Measurements from ENCODE around the gene TMOD1.
"Not testable (repeated sequence)": the region's sequence is repeated elsewhere in the genome, so short reads cannot be mapped to it uniquely, and the experiment has no call there.

The TMOD1 gene

DNA sequence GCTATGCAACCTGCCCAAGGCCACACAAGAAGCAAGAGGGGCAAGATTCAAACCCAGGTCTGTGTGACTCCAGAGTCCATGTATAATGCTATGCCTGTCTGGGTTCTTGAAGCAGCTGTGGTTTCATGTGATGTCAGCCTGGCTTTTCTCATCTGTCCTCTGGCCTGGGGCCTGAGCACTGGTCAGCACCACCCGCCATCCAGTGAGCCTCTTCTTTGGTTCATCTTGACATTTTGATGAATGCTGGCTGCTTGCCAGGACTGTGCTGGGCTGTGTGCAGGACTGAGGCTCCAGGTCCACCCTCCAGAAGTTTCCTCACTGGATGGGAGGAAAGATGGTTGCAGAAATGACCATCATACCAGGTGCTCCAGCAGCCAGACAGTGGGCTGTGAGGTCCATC is 70.2 kb downstream of the TMOD1 start:
- no peak for DNase-seq

DNA sequence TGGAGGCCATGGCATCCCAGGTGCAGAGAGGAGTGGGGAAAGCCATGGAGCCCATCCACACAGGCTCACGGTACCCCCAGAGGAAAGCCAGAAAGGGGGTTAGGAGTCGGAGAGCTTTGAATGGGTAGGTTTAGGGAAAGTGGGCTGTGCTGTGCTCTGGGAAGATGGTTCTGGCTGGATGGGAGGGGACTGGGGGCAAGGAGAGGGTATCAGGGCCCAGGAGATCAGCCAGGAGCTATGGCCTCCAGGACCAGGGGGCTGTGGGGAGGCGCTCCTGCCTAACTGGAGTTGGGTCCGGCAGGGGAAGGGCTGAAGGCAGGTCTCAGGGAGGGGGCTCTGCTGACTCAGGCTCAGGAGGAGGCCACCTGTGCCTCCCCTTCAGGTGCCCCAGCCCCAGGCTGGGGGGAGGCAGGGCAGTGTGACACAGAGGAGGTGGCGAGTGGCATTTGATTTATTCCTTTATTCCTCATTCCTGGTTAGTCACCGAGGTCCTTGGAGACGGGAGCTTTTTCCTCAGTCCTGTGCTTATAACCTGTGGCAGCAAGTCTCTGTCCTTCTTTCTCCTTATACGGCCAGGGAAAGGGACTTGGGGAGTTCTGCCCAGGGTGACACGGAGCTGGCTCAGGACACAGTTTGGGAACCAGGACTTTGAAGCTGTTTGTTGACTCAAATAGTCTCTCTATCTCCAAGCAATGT is 70.9 kb downstream of the TMOD1 start:
- DNase-seq, result no peak

GRCh38 chr9:97572892-97573365 is 71.5 kb downstream of the TMOD1 start:
- DNase-seq, result no peak

- DNase-seq, result no peak
Measured at GRCh38 chr9:97573482-97574073, 72.1 kb downstream of the TMOD1 start.

DNA sequence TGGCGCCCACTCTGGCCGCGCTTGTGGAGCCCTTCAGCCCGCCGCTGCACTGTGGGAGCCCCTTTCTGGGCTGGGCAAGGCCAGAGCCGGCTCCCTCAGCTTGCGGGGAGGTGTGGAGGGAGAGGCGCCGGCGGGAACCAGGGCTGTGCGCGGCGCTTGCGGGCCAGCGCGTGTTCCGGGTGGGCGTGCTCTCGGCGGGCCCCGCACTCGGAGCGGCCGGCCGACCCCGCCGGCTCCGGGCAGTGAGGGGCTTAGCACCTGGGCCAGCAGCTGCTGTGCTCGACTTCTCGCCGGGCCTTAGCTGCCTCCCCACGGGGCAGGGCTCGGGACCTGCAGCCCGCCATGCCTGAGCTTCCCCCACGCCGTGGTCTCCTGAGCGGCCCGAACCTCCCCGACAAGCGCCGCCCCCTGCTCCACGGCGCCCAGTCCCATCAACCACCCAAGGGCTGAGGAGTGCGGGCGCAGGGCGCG is 72.7 kb downstream of the TMOD1 start:
- not testable (repeated sequence) for DNase-seq

- not testable (repeated sequence) for DNase-seq
Measured at GRCh38 chr9:97574921-97575672, 73.6 kb downstream of the TMOD1 start.

DNA sequence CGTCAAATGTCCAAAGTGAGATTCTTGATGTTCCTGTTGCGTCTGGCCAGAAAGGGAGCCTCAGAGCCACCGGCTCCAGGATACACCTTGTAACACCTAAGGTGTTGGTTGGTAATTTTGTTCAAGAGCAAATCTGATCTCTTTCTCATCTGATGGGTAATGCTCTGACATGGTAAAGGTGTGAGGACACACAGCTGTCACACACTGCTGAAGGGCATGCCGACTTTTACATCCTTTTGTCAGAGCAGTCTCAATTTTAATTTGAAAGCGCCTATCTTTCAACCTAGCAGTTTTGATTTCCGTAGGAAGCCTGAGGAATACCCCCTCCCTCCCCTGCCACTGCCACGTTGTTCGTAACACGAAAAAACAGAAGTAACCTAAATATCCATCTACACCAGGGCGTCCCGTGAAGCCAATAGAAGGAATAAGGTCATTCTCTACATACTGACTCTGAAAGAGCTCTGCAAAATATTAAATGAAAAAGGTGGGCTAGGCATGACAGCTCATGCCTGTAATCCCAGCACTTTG is 74.3 kb downstream of the TMOD1 start:
- DNase-seq, result no peak

- no peak for DNase-seq
Measured at GRCh38 chr9:97577051-97577450, 75.6 kb downstream of the TMOD1 start.

DNA sequence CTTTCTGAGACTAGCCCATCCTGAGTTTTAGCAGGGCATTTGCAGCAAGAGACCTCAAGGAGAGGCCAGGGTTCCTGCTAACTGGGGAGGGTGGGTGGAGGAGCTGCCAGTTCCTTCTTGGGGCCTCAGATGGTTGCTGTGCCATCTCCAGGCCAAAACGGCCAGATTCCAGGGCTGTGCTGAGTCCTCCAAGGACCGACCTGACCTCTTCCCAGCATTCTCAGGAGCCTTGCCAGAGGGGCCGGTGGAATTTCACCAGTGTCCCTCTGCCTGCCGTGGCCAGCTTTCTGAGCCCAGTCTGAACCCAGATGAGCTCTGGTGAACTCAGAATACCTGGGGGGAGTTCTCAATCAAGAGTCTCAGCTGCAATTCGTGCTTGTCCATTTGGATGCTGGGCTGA is 77.4 kb downstream of the TMOD1 start:
- no peak for DNase-seq

DNA sequence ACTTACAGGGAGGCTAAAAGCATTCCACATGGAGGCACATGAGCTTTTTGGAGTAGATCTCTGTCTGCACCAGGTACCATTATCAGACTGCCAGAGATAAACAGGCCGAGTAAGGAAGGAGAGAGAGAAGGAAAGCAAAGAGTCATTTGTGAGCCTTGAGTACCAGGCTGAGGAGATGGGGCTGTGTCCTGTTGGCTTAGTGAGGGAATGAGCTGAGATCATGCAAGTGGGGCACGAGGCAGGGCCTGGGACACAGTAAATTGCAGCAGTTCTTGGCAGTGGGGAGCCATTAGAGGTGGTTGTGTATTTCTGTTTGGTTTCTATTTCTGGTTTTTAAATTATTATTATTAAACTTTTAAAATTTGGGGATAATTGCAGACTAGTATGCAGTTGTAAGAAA is 78.4 kb downstream of the TMOD1 start:
- no peak for DNase-seq

DNA sequence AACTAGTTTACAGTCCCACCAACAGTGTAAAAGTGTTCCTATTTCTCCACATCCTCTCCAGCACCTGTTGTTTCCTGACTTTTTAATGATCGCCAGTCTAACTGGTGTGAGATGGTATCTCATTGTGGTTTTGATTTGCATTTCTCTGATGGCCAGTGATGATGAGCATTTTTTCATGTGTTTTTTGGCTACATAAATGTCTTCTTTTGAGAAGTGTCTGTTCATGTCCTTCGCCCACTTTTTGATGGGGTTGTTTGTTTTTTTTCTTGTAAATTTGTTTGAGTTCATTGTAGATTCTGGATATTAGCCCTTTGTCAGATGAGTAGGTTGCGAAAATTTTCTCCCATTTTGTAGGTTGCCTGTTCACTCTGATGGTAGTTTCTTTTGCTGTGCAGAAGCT is 80.1 kb downstream of the TMOD1 start:
- not testable (repeated sequence) for DNase-seq

GRCh38 chr9:97584778-97585177 is 83.3 kb downstream of the TMOD1 start:
- DNase-seq, result not testable (repeated sequence)

- not testable (repeated sequence) for DNase-seq
Measured at GRCh38 chr9:97586909-97587308, 85.4 kb downstream of the TMOD1 start.

DNA sequence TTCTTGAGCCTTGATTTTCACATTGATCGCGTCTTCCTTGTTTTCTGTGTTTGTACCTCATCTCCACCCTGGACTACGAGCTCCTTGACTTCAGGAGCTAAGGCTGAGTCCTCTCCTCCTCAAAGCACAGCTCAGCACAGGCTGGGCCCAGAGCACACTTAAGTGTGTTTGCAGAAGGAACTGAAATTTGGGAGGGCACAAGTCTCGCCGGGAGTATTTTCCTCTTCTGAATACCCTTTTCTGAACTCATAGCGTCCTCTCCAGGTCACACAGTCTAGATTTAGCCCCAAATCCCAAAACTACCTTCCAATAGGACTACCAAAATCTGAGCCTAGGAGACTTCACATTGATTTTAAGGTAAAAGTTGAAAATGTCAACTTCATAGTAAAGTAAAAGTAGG is 90.1 kb downstream of the TMOD1 start:
- DNase-seq, result no peak

GRCh38 chr9:97592126-97592525 is 90.7 kb downstream of the TMOD1 start:
- no peak for DNase-seq

DNA sequence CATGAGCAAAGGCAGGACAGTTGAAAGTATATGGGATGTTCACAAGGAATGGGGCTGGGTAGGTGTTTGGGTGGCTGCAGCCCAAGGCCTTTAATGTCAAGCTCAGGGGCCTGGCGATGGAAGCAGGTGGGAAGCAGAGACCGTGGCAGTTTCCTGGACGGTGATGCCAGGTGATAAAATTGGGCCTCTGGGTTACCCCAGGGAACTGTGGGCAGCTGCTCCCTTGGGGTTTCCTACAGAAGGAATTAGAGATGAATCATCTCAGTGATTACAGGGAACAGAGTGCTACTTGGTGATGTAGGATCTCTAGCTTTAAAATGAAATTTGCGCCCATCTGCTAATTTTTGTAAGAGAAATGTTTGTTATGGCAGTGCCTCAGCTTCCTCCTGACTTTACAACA is 92.5 kb downstream of the TMOD1 start:
- no peak for DNase-seq

DNA sequence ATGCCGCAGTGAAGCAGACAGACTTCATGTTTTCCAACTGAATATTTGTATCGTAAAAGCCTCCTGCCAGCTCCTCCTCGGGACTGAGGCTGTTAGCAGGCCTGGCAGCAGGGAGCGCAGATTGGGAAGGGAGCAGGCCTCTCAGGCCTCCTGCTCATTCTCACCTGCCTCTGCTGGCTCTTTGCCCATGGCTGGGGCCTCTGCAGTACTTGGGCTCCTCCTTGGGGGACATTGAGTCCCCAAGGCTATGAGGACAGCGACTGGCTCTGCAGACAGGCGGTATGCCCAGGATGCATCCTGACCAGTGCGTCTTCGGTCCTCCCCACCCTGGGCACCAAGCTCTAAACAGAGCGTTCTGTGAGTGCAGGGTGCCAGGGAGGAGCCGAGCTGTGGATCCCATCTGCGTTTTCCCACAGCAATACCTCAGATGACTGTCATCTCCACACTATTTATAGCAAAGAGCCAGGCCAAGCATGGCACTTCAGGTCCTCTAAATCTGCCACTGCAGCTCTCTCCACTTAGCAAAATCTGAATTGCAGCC is 93.0 kb downstream of the TMOD1 start:
- DNase-seq, result no peak

- DNase-seq, result no peak
Measured at GRCh38 chr9:97596906-97597305, 95.4 kb downstream of the TMOD1 start.

DNA sequence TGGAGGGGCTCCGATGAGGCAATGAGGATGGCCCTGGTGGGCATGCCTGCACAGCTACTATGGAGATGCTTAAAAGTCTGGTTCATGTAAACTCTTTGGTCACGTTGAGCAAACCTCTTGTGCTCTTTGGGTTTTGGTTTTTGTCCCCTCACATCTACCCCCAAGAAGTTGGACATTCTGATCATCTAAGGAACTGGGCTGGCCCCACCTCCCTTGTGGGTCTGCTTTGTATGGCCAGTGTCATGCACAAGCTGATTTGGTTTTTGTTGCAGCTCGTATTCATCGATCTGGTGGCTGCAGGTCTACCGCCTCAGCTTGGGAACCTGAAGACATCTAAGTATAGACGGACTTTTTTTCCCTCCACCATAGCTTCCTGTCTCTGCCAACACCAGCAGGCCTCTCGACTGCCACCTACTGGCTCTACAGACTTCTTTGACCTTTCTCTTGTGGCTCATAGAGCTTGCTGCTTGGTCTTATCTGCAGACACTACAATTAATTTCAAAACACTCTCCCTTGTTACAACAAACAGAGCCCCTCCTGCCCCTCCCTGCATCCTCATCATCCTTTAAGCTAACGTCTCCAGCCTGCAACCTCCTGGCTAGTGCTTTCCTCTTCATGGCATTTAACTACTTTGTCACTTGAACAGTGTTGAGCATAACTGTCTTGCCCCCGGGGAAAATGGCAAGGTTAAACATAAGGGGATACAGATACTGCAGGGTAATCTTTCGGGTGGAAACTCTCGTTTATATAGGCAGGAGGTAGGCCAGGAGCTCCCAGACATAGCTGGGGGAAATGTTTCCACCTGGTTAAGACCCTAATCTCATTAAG is 97.2 kb downstream of the TMOD1 start:
- peak; percentile 62 for DNase-seq

DNA sequence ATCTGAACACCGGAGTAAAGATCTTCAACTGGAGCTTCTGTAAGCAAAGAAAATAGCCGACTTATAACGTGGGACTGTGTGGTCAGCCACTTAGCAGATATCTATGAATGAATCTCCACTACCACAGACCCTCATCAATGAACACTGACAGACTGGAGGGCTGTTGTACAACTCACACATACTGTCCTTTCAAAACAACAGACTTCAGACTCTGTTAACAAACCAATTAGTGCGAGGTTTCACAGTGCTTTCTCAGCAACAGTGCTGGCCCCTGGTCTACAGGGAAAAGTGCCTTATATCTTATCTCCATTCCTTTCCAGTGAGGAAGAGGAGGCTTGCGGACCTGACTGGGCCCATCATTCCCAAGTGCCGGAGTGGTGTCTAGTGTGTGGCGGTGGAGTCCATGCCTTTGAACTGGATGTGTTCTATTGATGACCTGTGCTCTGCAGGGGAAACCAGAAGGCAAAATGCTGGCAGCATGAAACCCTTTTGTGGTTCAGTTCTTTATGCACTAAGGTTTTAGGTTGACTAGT is 97.9 kb downstream of the TMOD1 start:
- no peak for DNase-seq

DNA sequence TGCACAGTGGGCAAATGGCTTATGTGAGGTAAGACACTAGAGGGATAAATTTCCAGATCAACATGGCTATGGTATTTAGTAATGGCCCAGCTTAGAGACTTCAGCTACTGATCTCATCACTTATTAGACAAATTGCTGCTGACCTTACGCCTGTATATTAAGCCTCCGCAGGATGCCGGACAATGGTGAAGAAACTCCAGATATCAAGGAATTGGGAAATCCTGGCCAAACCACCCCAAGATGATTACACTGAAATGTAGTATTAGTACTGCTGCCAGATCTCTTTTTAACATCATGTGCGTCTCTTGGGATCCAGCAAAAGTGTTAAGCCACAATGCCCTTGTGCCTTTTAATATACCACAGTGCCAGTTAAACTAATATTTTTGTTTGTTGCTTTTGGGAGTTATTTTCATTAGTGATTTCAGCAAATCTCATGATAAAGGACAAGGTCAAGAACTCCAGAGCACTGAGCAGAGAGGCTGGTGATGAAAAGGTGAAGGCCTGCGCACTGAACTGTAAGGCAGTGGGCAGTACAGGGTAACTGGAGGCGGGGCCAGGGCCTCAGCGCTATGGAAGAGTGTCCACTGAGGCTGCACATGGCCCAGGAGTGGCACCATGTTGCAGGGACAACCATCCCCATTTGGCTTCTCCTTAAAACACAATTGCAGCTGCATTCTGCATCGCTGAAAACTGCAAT is 99.2 kb downstream of the TMOD1 start:
- no peak for DNase-seq
